ENCODE data around the gene GPSM1. TPM values are rescaled to one million over a fixed set of nuclear protein-coding genes. Genes with fewer than 3 reads are reported as not detected.

Gene GPSM1, protein sequence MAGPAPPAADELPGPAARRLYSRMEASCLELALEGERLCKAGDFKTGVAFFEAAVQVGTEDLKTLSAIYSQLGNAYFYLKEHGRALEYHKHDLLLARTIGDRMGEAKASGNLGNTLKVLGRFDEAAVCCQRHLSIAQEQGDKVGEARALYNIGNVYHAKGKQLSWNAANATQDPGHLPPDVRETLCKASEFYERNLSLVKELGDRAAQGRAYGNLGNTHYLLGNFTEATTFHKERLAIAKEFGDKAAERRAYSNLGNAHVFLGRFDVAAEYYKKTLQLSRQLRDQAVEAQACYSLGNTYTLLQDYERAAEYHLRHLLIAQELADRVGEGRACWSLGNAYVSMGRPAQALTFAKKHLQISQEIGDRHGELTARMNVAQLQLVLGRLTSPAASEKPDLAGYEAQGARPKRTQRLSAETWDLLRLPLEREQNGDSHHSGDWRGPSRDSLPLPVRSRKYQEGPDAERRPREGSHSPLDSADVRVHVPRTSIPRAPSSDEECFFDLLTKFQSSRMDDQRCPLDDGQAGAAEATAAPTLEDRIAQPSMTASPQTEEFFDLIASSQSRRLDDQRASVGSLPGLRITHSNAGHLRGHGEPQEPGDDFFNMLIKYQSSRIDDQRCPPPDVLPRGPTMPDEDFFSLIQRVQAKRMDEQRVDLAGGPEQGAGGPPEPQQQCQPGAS
- total RNA-seq = 24.6 TPM

DNA sequence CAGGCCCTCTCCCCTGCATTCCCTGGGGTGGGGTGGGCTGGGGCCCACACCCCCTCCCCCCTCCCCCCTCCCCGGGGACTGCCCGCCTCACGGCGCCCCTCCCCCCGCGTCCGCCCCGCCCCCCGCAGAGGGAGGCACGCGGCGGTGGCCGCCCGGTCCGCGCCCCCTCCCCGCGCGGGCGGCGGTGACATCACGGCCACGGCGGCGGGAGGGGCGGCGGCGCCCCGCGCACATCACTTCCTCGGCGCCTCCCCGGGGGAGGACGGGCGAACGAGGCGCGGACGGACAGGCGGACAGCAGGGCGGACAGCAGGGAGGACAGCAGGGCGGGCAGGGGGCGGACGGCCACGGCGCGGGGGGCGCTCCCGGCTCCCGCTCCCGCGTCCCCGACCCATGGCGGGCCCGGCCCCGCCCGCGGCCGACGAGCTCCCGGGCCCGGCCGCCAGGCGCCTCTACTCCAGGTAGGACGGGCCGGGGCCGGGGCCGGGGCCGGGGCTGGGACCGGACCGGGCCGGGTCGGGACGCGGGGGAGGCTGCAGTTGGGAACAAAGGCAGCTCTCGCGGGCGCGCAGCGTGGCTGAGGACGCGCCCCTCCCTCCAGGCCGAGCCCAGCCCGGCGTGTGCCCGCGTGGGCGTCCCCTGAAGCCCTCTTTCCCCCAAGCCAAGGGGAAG, at the start of gene GPSM1:
Gene GPSM1, plus strand, starts transcription at position 236 of the 671 bp plus-strand sequence. Its CDS starts 157 bp downstream, at position 393.
- DNase-seq (ENCODE audit: low spot score) = peak; percentile 43

DNA sequence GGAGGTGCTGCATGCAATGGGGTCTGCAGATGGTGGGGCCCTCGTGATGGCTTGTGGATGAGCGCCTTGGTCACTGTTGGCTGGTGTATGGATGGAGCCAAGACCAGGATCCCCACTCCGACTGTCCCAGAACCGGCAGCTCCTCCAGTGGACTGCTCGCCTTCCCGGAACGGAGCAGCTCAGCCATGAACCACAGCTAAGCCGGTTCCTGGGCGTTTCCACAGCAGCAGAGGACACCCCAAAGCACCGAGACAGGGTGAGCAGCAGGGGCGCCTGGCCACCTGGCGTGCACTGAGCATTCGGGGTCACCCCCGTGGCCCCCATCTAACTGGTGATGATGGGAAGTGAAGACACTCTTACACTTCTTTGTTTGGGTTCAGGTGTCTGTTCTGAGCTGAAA, 49.6 kb upstream of the GPSM1 start:
- DNase-seq (ENCODE audit: low spot score) = no peak

DNA sequence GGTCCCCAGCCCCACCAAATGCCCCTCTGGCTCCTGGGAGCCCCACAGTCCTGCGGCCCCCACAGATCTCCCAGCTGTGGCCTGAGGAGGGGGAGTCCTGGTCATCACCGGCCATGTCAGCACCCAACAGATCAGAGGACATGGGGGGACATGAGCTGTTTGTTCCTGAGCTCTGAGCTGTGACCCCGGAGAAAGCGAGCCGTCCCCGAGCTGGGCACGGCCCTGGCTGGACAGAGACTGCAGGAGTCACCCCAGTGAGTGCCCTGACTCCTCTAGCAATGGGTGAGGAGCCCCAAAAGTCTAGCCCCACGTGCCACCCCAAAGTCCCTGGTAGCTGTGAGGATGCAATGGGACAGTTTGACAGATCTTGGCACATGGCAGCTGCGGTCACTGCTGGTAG, 49.1 kb upstream of the GPSM1 start:
- DNase-seq (ENCODE audit: low spot score) = no peak

DNA sequence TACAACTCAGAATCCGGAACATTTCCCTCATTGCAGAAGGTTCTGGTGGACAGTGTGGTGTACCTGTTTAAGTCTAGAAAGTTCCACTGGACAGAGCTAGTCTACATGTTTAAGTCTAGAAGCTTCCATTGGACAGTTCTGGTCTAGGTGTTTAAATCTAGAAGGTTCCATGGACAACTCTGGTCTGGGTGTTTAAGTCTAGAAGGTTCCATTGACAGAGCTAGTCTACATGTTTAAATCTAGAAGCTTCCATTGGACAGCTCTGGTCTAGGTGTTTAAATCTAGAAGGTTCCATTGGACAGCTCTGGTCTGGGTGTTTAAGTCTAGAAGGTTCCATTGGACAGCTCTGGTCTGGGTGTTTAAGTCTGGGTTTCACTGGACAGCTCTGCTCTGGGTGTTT, 48.4 kb upstream of the GPSM1 start:
- DNase-seq (ENCODE audit: low spot score) = no peak

DNA sequence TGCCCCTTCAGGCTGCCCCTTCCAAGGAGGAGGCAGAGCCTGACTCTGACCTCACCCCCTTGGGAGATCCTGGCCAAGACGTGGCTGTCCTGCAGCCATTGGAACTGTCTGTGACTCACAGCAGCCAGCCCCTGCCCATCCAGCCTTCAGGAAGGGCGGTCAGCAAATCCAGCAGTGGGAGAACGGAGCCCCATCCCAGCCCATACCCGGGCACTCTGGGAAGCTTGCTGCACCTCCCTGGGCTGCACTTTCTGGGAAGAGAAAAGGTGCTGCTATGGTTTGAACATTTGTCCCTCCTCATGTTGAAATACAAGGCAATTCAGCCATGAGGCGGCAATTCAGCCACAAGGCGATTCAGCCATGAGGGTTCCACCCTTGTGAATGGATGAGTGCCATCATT, 47.9 kb upstream of the GPSM1 start:
- DNase-seq (ENCODE audit: low spot score) = no peak

DNA sequence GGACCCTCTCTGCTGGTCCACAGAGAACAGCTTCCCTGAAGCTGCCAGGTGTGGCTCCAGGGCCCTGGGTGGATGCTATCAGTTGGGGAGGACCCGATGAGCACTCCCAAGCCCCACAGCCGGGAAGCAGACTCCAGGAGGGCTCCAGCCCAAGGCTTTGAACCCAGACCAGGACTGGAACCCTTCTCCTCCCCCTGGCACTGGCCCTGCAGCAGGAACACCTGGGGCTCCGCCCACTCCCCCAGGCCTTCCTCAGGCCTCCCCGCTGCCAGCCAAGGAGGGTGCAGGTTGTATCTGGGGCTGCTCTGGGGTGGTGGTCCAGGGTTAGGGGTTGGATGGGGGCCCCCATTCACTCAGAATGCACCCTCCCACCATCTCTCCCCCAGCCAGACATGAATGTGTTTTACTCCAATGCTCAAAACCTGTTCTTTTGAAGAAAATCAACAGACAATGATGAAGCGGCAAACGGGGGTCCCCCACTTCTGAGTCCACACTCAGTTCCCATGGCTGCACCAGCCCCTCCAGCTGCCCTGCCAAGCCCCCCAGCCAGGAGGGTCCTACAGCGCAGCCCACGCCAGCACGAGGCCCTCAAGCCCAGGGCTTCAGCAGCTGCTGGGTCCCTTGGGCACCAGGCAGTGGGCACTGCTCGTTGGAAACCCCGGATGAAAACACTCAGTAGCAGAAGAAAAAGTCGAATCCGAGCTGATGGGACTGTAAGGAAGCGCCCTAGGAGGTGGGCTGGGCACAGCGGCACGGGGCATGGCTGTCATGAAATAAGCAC, 46.6 kb upstream of the GPSM1 start:
- no peak for DNase-seq (ENCODE audit: low spot score)

DNA sequence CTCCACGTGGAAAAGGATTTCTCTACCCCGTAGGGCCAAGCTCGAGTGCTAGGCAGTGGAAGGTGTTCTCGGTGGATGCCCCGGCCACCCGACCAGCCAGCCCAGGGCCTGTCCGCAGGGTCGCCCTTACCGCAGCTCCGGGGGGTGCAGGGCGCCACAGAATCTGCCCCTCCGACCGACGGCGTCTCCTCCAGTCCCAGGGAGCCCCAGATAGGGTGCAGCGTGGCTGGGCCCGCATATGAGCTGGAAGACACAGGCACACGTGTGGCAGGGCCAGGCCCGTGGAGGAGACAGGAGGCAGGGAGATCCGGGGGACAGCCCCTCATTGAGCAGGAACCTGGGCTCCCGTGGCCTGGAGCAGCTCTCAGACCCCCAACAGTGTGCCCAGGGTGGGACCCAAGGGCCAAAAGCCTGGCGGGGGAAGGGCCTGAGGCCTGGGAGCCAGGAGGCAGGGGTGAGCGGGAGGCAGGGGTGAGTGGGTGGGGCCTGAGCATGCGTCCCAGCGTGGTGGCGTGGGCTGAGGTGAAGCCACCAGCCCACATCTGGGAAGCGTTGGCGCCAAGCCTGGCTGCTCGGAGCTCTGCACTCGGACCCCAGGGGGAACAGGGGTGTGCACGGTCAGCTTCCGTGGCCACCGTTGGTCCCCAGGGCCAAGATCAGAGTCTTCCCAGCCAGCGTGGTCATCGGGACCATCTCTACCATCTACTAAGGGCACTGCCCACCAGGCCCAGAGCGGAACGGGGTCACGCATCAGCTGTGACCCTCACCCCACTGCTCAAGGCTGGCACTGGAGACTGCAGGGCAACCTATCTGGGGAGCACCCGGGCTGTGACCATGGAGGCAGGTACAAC, 45.7 kb upstream of the GPSM1 start:
- DNase-seq (ENCODE audit: low spot score) = no peak

DNA sequence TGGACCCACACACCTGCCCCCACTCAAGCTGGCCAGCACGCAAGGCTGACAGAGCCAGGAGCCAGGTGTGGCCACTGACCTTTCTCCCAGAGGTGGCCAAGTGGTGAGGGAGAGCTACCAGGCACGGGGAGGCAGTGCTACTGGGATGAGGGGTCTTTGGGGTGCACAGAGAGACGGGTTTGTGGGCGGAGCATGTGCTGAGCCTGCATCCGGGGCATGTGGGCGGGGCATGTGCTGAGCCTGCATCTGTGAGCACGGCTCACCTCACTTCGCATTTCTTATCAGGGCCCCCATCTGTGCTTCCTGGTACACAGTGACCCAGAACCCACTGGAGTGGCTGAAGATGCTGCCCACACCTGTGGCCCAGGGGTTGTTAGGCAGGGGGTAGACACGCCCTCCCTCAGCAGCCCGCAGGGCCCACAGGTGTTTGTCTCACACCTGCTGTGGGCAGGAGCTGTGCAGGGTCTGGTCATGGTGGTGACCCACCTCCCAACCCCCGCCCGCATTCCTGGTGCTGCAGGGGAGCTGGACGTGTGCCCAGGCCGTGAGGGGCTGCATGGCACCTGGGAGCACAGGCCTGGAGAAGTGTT, 45.0 kb upstream of the GPSM1 start:
- DNase-seq (ENCODE audit: low spot score) = no peak

DNA sequence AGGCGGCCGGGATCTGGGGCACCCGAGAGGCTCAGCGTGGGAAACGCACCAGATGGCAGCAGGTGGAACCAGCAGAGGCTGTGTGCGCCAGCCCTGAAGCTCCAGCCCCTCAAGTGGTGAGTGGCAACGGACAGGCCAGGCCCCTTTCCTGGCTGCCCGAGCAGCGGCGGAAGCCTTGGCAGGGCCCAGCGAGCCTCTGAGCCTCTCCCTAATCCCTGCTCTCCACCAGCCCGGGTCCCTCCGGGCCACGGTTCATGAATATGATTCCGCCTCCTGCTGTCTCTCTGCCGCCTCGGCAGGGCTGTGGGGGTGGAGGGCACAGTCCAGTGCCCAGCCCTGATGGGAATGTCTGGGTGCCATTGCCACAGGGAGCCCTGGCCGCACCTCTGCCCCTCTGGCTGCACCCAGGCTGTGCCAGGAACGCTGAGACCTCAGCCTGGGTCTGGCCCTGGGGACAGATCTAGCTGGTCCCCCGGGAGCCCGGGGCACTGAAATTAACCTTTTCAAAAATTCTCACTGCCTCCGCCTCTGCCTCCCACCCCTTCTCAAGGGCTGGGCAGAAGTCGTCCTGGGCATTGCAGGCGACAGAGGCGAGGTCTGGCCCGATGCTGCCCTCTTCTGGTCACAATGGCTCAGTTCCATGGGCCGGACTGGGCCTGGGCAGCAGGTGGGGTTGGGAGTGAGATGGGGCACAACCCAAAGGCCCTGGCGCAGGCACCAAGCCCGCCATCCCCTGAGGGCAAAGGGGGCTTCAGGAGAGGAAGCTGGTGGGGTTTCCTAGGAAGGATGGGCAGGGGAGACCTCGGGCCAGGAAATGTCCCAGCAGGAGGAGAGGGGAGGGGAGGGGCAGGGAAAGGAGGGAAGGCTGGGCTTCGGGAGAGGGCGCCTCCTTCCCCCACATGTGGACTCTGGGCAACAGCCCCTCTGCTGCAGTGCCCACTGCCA, 43.8 kb upstream of the GPSM1 start:
- peak; percentile 76 for DNase-seq (ENCODE audit: low spot score)

DNA sequence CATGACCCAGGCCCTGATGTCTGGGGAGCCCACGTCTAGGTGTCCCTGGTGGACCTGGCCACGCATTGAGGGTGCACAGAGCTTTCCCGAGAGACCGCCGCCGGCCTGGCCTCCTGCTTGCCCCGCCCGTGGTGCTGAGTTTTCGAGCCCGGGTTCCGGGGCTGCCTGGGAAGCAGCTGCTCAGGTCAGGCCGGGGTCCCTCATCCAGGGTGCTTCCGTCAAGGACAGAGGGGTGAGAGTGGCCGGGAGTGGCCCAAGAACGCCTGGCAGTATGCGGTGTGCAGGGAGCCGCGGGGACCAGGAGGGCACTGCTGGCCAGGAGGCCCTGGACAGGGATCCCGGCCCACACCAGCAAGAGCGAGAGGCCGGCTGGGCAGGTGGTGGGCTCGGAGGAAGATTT, 43.0 kb upstream of the GPSM1 start:
- DNase-seq (ENCODE audit: low spot score) = no peak

DNA sequence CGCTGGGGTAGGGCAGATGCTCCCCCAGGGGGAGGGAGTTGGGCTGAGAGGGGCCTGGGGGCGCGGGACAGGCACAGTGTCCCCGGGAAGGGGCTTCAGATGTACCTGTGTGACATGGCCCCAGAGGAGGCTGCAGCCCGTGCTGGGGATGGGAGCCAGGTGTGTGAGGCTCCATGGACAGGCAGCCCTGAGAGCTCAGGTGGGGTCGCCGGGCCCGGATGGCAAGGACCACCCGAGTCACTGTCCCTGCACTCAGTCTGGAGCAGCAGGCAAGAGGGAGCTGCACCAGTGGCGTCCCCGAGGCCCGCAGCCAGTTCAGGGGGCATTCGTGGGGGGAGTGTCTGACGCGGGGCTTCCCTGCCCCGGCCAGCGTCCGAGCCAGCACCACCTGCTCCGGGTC, 42.4 kb upstream of the GPSM1 start:
- DNase-seq (ENCODE audit: low spot score) = no peak

DNA sequence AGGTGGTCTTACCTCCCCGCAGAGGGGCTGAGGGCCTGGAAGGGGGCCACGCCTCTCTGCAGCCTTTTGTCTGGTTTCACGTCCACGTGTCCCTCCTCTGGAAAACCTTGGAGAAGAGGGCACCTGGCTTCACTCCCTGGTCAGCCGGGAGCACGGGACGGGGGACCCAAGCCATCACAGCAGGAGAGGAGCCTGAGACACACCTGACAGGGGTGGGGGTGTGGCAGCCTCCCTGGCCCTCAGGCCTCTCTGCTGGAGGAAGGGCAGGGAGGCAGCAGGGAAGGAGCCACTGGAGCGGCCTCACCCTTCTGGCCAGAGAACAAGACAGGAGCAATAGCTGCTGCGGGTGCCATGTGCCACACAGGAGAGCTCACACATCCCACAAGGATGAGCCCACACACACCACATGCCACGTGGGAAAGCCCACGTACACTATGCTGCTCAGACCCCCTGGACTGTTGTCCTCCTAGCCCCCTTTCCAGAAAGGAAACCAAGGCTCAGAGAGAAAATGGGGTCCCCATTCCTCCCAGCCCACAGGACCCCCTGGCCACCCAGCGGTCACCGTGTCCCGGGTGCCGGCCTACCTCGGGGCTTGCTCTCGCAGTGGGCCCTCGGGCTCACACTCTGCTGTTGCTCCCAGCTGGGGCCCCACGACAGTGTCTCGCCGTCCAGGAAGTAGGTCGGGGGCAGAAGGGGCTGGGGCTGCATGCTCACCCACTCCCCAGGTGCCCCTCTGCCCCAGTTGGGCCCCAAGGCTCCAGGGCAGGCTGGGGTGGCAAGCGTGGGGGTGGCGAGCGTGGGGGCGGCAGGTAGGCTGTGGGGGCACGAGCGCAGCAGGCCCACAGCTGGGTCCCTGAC, 41.6 kb upstream of the GPSM1 start:
- no peak for DNase-seq (ENCODE audit: low spot score)

DNA sequence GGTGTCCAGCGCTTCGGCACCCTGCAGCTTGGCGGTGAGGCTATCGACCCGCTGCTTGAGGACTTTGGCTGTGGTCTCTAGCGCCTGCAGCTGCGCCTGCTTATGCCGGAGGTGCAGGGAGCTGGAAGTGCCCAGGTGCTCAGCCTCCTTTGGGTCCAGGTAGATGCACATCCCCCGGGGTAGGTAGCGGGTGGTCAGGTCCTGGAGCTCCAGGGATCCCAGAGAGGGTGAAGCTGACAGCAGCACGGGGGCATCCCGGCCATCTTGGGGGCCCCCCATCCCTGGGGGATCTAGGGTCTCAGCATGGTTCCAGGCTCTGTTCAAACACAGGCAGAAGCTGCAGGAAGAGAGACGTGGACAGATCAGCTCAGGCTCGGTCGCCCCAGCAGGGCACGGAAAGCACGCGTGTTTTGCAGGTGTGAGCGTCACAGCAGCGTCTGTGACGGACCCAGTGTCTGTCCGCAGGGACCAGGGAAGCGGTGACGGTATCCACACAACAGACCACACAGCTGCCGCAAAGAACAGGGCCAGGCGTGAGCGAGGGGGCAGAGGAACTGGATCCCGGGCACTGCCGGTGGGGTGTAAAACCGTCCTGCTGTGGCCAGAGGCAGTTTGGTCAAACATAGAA, 40.9 kb upstream of the GPSM1 start:
- no peak for DNase-seq (ENCODE audit: low spot score)

DNA sequence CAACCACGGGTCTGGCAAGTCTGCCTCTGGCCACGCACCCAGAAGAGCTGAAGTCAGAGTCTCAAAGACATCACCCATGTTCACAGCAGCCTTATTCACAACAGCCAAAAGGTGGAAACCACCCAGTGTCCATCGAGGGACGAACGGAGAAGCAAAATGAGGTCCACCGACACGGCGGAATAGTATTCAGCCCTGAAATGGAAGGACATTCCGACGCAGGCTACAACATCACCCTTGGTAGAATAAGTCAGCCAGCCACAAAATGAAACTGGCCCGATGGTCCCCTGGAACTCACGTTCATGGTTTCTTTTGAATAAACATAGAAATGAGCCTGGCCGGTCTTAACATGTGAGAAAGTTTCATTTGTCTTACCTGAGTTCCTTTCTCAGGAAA, 40.4 kb upstream of the GPSM1 start:
- DNase-seq (ENCODE audit: low spot score) = no peak

DNA sequence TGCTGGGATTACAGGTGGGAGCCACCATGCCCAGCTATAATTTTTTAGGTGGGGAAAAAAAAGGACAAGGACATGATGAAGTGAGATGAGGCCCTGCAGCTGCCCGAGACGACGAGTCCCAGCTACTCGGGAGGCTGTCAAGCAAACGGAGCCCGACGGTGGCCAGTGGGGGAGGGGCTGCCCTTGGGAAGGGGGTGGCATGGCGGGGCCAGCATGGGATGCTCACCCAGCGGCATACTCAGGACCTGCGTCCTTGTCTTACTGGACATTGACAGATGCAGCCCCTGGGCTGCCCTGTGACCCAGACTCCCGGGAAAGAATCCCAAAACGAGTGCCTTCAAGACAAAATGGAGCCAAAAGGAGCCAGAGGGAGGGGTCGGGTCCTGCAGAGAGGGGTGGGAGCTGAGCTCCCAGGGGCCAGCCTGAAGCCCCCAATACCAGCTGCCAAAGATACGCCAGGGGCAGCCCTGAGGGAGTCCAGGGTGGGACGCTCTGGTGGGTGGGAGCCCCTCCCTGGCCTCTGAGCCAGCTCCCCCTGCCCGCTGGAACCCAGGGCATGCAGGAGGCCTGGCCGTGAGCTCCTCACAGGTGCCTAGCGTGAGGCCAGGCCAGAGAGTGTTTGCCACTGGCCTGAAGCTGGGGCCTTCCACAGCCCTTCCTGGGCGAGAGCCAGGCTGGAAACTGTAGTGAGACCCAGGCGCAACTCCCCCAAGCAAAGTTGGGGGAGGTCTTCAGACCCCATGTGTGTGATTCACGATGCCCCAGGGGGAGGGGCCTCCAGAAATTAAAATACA, 39.2 kb upstream of the GPSM1 start:
- DNase-seq (ENCODE audit: low spot score) = no peak

DNA sequence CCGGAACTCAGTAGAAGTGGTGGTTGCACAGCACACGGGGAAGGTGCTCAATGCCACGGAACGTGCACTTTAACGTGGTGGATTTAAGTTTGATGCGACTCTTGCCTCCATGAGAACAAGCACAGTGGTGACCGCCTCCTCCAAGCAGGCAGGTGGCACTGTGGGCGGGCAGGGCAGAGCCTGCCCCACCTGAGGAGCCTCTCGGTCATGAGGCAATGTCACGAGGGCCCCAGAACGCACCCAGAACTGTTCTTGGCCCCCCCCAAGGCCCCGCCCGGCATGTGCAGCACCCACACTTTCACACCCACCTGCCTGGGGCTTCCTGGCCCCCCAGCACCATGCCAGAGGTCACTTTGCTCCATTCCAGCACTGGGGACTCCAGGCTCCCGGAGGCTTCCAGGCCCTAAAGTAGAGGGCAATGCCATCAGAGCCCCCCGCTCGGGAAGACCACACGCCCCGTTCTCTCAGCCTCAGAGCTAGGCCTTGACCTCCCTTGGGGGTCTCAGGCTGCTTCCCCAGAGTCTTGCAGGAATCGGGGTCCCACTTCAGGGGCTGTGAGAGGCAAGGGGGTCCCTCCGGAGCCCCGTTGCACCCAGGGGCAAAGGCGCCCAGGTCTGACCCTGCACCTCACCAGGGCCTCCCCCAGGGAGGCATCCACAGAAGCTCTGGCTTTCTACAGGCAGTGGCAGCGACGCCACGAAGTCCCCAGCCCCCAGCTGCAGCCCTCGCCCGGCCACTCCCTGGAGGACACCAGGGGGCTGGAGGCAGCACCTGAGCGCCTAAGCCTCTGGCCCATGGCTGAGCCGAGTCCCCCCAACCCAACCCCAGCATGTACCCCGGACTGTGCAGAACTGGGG, 37.5 kb upstream of the GPSM1 start:
- DNase-seq (ENCODE audit: low spot score) = no peak
